22Rv1 (cell line): ENCODE results near the gene PLXNA4.

Experiments used
- H3K27ac ChIP-seq: fragments of 450-650 bp; 2 replicates; pipeline ENCODE4 v1.5.1; 2017
- ZFX ChIP-seq: fragments of 450-650 bp; IDR thresholded peaks from 2 replicates; pipeline ENCODE4 v1.6.1; 2017; ENCODE audit warnings: antibody characterized with exemption, borderline replicate concordance
- TF ChIP-seq, protein P1 (sequence below): fragments of 450-650 bp; IDR thresholded peaks from 2 replicates; pipeline ENCODE4 v1.5.1; 2017; ENCODE audit warnings: mild to moderate bottlenecking

The PLXNA4 gene

DNA sequence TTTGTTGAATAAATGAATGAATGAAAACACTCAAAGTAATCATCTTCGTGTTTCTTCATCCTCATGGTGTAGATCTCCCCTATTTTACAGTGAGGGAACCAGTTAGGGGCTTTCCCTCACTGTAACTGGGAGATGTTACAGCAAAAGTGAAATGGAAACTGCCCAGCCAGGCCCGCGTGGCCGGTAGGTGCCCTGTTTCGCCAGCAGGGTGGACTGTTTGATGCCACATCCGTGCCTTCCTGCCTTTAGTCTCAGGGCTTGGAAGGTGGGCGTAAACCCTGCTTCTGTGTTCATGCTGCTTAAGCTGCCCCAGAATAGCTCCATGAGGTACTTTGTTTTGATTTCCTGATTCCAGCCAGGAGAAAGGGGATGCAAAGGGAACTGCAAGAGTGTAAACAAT lies 268.8 kb downstream of the PLXNA4 start:
- H3K27ac ChIP-seq, result no peak overlapping the region
- TF ChIP-seq, protein P1, sequence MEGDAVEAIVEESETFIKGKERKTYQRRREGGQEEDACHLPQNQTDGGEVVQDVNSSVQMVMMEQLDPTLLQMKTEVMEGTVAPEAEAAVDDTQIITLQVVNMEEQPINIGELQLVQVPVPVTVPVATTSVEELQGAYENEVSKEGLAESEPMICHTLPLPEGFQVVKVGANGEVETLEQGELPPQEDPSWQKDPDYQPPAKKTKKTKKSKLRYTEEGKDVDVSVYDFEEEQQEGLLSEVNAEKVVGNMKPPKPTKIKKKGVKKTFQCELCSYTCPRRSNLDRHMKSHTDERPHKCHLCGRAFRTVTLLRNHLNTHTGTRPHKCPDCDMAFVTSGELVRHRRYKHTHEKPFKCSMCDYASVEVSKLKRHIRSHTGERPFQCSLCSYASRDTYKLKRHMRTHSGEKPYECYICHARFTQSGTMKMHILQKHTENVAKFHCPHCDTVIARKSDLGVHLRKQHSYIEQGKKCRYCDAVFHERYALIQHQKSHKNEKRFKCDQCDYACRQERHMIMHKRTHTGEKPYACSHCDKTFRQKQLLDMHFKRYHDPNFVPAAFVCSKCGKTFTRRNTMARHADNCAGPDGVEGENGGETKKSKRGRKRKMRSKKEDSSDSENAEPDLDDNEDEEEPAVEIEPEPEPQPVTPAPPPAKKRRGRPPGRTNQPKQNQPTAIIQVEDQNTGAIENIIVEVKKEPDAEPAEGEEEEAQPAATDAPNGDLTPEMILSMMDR, result 0 out of 2 replicates have a peak, but pooled peaks have one; percentile 10
- TF ChIP-seq ZFX, result no peak

DNA sequence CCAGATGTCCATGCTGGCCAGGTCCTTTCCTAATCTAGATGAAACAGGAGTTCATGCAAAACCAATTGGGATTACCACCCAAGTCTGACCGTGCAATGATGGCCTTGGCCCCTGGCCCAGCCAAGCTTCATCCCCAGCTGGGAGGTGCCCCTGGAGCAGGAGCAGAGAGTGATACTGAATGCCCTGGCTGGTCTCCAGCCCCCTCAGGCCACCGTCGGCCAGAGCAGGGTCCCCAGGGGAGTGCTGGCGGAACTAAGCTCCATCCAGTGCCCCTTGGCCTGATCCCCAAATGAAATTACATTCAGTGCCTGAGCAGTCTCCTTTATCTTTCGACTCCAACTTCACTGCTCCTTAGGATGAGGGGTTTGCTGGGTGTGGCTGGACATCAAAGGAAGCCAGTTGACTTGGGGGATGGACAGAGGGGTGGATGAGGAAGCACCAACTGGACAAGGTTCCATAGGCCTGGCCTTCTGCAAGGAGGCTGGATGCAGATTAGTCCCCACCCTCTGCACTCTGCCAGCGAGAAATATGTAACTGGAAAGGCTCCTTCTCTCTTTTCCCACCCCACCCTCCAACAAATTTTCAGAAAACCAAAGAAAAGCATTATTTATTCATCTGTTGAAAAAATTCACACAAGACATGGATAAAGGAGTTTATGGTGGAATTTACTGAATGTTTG lies 275.5 kb downstream of the PLXNA4 start:
- H3K27ac ChIP-seq, result no peak overlapping the region
- no peak for TF ChIP-seq ZFX
- TF ChIP-seq, protein P1, result no peak

DNA sequence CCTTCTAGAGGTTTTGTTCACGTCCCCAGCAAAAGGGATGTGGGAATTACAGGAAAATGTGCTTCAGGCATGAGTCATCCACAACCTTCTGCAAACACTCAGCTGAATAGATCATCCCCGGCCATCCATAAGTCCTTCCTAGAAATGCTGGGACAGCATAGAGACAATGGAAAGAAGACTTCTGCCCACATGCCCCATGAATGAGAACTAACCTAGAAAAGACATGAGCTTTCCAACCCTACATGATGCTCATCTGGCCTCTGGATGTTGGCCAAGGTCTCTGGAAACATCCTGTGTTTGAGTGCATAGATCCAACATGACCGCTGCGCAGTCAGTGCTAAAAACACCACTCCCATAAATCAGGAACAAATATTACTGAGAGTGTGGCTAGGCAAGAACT lies 277.5 kb downstream of the PLXNA4 start:
- TF ChIP-seq, protein P1, result no peak
- TF ChIP-seq ZFX, result no peak
- no peak overlapping the region for H3K27ac ChIP-seq

DNA sequence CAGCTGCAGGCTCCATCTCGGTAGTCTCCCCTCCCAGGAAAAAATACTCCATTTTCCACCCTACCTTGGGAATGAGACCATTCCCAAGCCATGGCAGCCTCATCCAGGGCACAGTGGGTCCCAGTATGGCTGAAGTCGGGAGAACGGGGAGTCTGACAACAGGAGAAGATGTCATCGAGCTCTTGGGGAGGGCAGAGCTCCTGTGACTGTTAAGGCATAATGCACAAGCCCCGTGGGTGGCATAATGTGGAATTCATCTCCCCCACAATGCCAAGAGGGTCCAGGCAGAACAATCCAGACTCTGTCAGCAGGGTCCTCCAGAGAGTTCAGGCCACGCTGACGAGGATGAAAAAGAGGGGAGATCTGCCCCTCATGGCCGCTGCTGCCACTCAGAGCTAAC lies 279.4 kb downstream of the PLXNA4 start:
- TF ChIP-seq ZFX, result no peak
- TF ChIP-seq, protein P1, result no peak

DNA sequence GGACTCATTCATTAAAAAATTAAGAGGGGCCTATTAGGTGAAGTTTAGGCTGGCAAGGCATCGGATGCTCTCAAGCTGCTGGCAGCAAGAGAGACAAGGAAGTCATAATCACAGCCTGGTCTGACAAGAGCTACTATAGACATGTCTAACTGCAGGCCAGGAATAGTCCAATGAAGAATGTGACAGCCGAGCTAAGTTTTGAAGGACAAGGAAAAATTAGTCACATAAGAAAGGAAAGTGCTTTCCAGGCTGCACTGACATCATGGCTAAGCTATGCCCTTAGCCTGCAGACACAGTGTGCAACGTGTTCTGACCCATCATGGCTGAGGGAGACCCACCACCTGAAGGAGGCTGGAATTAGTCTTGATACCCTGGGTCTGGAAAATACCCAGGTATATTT lies 281.1 kb downstream of the PLXNA4 start:
- TF ChIP-seq, protein P1, result no peak
- no peak for TF ChIP-seq ZFX
- no peak overlapping the region for H3K27ac ChIP-seq

More for the DNA sequence above, 279.4 kb downstream of the PLXNA4 start:
- H3K27ac ChIP-seq, result no peak overlapping the region

DNA sequence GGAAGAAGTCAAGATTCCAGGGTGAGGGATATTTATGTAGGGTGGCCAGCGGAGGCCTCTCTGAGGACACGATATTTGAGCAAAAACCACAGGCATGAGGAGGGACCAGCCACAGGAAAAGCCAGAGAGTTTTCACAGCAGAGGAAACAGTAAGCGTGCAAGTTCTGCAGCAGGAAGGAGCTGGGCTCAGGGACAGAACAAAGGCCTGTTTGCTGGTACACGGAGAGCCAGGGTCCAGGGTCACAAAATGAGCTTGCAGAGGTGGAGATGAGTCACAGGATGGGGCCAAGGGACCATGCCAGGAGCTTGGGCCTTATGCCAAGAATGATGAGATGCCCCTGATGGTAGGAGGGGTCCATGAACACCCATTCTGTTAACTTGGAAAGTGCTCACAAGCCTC lies 283.5 kb downstream of the PLXNA4 start:
- no peak overlapping the region for H3K27ac ChIP-seq
- TF ChIP-seq, protein P1, result no peak
- no peak for TF ChIP-seq ZFX

DNA sequence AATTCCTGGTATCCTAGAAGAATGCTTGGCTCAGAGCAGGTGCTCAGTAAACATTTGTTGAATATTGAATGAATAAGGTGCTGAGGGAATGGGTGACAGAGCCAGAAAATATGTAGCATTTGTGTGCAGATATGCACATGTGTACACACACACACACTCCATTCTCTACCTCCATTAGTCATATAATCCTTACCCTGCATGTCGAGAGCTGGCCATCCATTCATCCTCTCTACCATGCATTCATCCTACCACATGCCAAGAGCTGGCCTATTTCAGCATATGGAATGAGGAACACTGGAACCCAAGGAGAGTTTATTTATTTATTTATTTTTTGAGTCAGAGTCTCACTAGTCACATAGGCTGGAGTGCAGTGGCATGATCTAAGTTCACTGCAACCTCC lies 284.8 kb downstream of the PLXNA4 start:
- no peak for TF ChIP-seq ZFX
- TF ChIP-seq, protein P1, result no peak
- no peak overlapping the region for H3K27ac ChIP-seq
